ENCODE measurements around the gene ATRAID.

- TF ChIP-seq CTCF (IDR thresholded peaks at IDR 0.05) (no peak), POLR2AphosphoS5 (IDR thresholded peaks at IDR 0.05) (no peak), POLR2A (IDR thresholded peaks at IDR 0.05) (no peak)
Observed at GRCh38 chr2:27186613-27187345, 25.1 kb upstream of the ATRAID start.

All from stomach (tissue), 4 donors.